MM.1S (cell line): Measurements from ENCODE around the gene NF2.

Source experiments
- CTCF ChIP-seq: fragments of 300-600 bp; sonication (generic); IDR thresholded peaks from 2 replicates; pipeline ENCODE4 v1.5.1; 2016; ENCODE audit warnings: antibody characterized with exemption, low read length, mixed read lengths
- EZH2 ChIP-seq: fragments of 300-600 bp; sonication (generic); optimal IDR thresholded peaks from 2 replicates; pipeline ENCODE3; 2017; ENCODE audit warnings: low read depth, mild to moderate bottlenecking, antibody characterized with exemption, low read length, mixed read lengths

- no peak for TF ChIP-seq EZH2
- no peak for TF ChIP-seq CTCF
These were observed 37.7 kb downstream of the NF2 start for GRCh38 chr22:29641042-29641699.
